Neural progenitor cell (in vitro differentiated cells): ENCODE measurements around the gene CHMP1B.

Experiments
- EZH2 ChIP-seq: fragments of 200-600 bp; sonication (generic); IDR thresholded peaks from 2 replicates; pipeline ENCODE4 v1.6.1; 2017; ENCODE audit warnings: antibody characterized with exemption, mild to moderate bottlenecking, moderate library complexity
- TF ChIP-seq, protein P1 (sequence below): fragments of 200-600 bp; sonication (generic); IDR thresholded peaks from 2 replicates; pipeline ENCODE4 v1.5.1; 2017; ENCODE audit warnings: antibody characterized with exemption, mild to moderate bottlenecking

DNA sequence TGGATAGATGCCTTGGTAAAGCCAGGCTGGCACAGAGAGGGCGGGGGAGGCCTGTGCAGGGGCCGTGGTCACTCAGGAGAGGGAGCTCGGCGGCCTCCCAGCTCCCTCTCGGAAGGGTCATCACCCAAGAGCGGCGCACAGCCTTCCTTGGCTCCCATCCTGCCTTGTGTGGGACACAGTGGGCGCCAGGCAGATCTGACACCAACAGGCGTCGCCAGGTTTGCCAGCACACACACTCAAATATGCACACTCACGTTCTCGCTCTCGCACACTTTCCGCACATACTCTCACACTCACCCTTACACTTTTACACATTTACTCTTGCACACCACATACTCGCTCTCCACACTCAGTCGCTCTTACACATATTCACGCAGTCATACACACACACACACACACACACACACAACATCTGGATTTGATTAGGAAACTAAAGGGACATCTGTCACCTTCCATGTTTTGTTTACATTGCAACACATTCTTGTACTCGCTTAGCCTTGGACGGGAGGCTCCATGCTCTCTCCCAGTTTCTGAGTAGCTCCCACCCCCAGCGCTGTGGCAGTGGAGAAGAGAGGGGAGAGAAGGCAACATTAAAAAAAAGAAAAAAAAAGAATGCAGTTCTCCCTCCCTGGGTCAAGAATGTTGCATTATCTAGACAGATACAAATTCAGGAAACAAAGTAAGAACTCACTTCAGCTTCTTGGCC is 10.5 kb downstream of the CHMP1B start:
- no peak for TF ChIP-seq EZH2
- TF ChIP-seq, protein P1, sequence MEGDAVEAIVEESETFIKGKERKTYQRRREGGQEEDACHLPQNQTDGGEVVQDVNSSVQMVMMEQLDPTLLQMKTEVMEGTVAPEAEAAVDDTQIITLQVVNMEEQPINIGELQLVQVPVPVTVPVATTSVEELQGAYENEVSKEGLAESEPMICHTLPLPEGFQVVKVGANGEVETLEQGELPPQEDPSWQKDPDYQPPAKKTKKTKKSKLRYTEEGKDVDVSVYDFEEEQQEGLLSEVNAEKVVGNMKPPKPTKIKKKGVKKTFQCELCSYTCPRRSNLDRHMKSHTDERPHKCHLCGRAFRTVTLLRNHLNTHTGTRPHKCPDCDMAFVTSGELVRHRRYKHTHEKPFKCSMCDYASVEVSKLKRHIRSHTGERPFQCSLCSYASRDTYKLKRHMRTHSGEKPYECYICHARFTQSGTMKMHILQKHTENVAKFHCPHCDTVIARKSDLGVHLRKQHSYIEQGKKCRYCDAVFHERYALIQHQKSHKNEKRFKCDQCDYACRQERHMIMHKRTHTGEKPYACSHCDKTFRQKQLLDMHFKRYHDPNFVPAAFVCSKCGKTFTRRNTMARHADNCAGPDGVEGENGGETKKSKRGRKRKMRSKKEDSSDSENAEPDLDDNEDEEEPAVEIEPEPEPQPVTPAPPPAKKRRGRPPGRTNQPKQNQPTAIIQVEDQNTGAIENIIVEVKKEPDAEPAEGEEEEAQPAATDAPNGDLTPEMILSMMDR = no peak
